Ascending aorta (tissue), 2 donors: ENCODE results near the gene PGM3. TPM values are rescaled to one million over a fixed set of nuclear protein-coding genes. Genes with fewer than 3 reads are reported as not detected.

Experiments used
- DNase-seq, 2 donors: peaks; one replicate each; pipeline ENCODE4 v3.0.0-alpha.2; 2019; ENCODE audit warnings: low spot score in 2 of 2
- H3K27ac ChIP-seq, 2 donors: fragments of 200-600 bp; sonication (generic); one replicate each; pipeline ENCODE4 v1.5.1; 2016 to 2017; ENCODE audit warnings: mild to moderate bottlenecking in 1 of 2
- H3K27me3 ChIP-seq: fragments of 200-600 bp; sonication (generic); one replicate; pipeline ENCODE4 v1.5.1; 2017
- H3K36me3 ChIP-seq, 2 donors: fragments of 200-600 bp; sonication (generic); one replicate each; pipeline ENCODE4 v1.5.1; 2016
- H3K4me1 ChIP-seq, 2 donors: fragments of 200-600 bp; sonication (generic); one replicate each; pipeline ENCODE4 v1.5.1; 2016 to 2017; ENCODE audit warnings: mild to moderate bottlenecking in 1 of 2
- H3K4me3 ChIP-seq, 2 donors: fragments of 200-600 bp; sonication (generic); one replicate each; pipeline ENCODE4 v1.5.1; 2016 to 2017; ENCODE audit warnings: mild to moderate bottlenecking in 1 of 2
- H3K9me3 ChIP-seq, 2 donors: fragments of 200-600 bp; sonication (generic); one replicate each; pipeline ENCODE4 v1.5.1; 2016
- CTCF ChIP-seq, 3 experiments: fragments of 200-600 bp in 2 of 3; fragments of 450-650 bp in 1 of 3; sonication (generic) in 2 of 3; IDR thresholded peaks; one replicate each; pipeline ENCODE4 v1.5.1; 2016 to 2019; ENCODE audit warnings: antibody characterized with exemption in 3 of 3, mild to moderate bottlenecking in 1 of 3, moderate library complexity in 1 of 3
- intact Hi-C: fragments of 100-400 bp; cut with DNase I; formaldehyde crosslinking; loops from one replicate; pipeline ENCODE4 v1.15.1; 2023
- total RNA-seq: library from RNA; depleted of rRNA; stranded (reverse); fragments of >200 nt; gene quantifications from one replicate; pipeline ENCODE4 v1.1.0, GENCODE V29; 2016

Gene PGM3
- total RNA-seq: 17.9 TPM

GRCh38 chr6:83192871-83193746, at the start of gene PGM3, which contains the start of gene RWDD2A:
Gene PGM3, minus strand, starts transcription at chr6:83193265. Its CDS starts 2,253 bp downstream, at chr6:83191012.
Gene RWDD2A, plus strand, starts transcription at chr6:83193357. Its CDS starts 1,095 bp downstream, at chr6:83194452.
- TF ChIP-seq CTCF (IDR thresholded peaks at IDR 0.05): peak in 1 of 3 experiments; percentile 8
- Histone ChIP-seq H3K27me3 (no peaks in the 10 kb centered on the region), H3K36me3 (peaks cover 3 to 4% of the 10 kb centered on the region in 2 donors), H3K4me1 (peaks cover 0 to 19% of the 10 kb centered on the region in 2 donors), H3K4me3 (peak within 1 kb of the TSS; percentile 59 to 93), H3K9me3 (no peaks in the 10 kb centered on the region), H3K27ac (peak within 1 kb of the TSS; percentile 87 to 92)
- peak; percentile 75 to 95 for DNase-seq
- intact Hi-C loops: loop anchor here (2.0 to 10.0 kb wide), 6 partner anchors 126 to 1572 kb away; partner anchors contain the start of genes CEP162, CYB5R4, DOP1A and IBTK

GRCh38 chr6:83231146-83231545, 38.1 kb upstream of the PGM3 start:
- intact Hi-C loops: no loop called here
- H3K9me3 ChIP-seq: no peaks in the 10 kb centered on the region
- H3K4me3 ChIP-seq: no peak overlapping the region
- TF ChIP-seq CTCF (IDR thresholded peaks at IDR 0.05): no peak
- DNase-seq: no peak
- H3K4me1 ChIP-seq: peaks cover 0 to 3% of the 10 kb centered on the region in 2 donors
- H3K27me3 ChIP-seq: no peaks in the 10 kb centered on the region
- no peaks in the 10 kb centered on the region for H3K36me3 ChIP-seq
- no peak overlapping the region for H3K27ac ChIP-seq

- intact Hi-C loops: no loop called here
Observed at GRCh38 chr6:83226517-83226916, 33.5 kb upstream of the PGM3 start.

GRCh38 chr6:83221889-83222479, 28.9 kb upstream of the PGM3 start:
- no peak for DNase-seq
- TF ChIP-seq CTCF (IDR thresholded peaks at IDR 0.05): peak in 2 of 3 experiments; percentile 61 to 66
- Histone ChIP-seq H3K4me3 (no peak overlapping the region), H3K4me1 (peaks cover 0 to 7% of the 10 kb centered on the region in 2 donors), H3K9me3 (no peaks in the 10 kb centered on the region), H3K27ac (no peak overlapping the region), H3K27me3 (no peaks in the 10 kb centered on the region), H3K36me3 (no peaks in the 10 kb centered on the region)
- intact Hi-C loops: loop anchor here (1.0 to 5.0 kb wide), 3 partner anchors 197 to 293 kb away; partner anchors contain the start of gene ME1

More at GRCh38 chr6:83226517-83226916, 33.5 kb upstream of the PGM3 start:
- no peak for TF ChIP-seq CTCF (IDR thresholded peaks at IDR 0.05)
- Histone ChIP-seq H3K27me3 (no peaks in the 10 kb centered on the region), H3K9me3 (no peaks in the 10 kb centered on the region), H3K4me1 (peaks cover 0 to 7% of the 10 kb centered on the region in 2 donors), H3K4me3 (no peak overlapping the region), H3K27ac (peak overlapping the region in 1 of 2 donors; percentile 9), H3K36me3 (no peaks in the 10 kb centered on the region)
- no peak for DNase-seq

- no peak overlapping the region for H3K27ac ChIP-seq
- H3K4me1 ChIP-seq: peaks cover 0 to 5% of the 10 kb centered on the region in 2 donors
- DNase-seq: no peak
- no peak overlapping the region for H3K4me3 ChIP-seq
- no peaks in the 10 kb centered on the region for H3K9me3 ChIP-seq
- H3K36me3 ChIP-seq: no peaks in the 10 kb centered on the region
- no peak for TF ChIP-seq CTCF (IDR thresholded peaks at IDR 0.05)
- H3K27me3 ChIP-seq: no peaks in the 10 kb centered on the region
- intact Hi-C loops: loop anchor here (5.0 kb wide), 1 partner anchor 211 kb away; the partner anchor contains the start of gene ME1
Observed at GRCh38 chr6:83221276-83221675, 28.2 kb upstream of the PGM3 start.
